ENCODE data around the gene C6orf163. TPM values are rescaled to one million over a fixed set of nuclear protein-coding genes. Genes with fewer than 3 reads are reported as not detected.

The C6orf163 gene
- total and polyA plus RNA-seq, 2 donors (not counting 1 experiment from before 2014, with no cell fraction given), result 0.57 to 10.0 TPM

GRCh38 chr6:87407901-87408720 lies 63.5 kb downstream of the C6orf163 start, which contains the start of gene CFAP206:
CFAP206 (plus strand) TSS chr6:87407972; CDS start chr6:87409840, 1,868 bp downstream.
- Histone ChIP-seq H3K27ac (ENCODE audit: low read length in 2 of 2) (peak within 1 kb of the TSS; percentile 57 to 81), H3K9ac (ENCODE audit: low read length) (peak within 1 kb of the TSS; percentile 93), H3K4me3 (ENCODE audit: control extremely low read depth in 1 of 5, extremely low read depth in 1 of 5, insufficient read depth in 1 of 5, low read depth in 2 of 5, low read length in 4 of 5) (peak within 1 kb of the TSS; percentile 83 to 98 (median 94)), H3K4me1 (ENCODE audit: control insufficient read depth in 2 of 2, insufficient read depth in 2 of 2, low read length in 2 of 2) (peaks cover 4 to 10% of the 10 kb centered on the region in 2 donors), H2AFZ (ENCODE audit: insufficient read depth, low read depth, low read length, poor library complexity, severe bottlenecking) (peak within 1 kb of the TSS; percentile 98), H4K20me1 (ENCODE audit: control insufficient read depth, insufficient read depth, low read length, poor library complexity, severe bottlenecking) (no peaks in the 10 kb centered on the region), H3K27me3 (replicated peaks in 1 of 4; ENCODE audit: control extremely low read depth in 1 of 4, control insufficient read depth in 3 of 4, insufficient read depth in 4 of 4, low read length in 3 of 4) (peaks cover 0 to 7% (median 0%) of the 10 kb centered on the region in 4 experiments), H3K79me2 (ENCODE audit: control insufficient read depth, insufficient read depth, low read length) (no peaks in the 10 kb centered on the region), H3K9me3 (ENCODE audit: control extremely low read depth in 1 of 3, control insufficient read depth in 2 of 3, insufficient read depth in 1 of 3, low read length in 2 of 3) (no peaks in the 10 kb centered on the region), H3K36me3 (replicated peaks in 1 of 2; ENCODE audit: control extremely low read depth in 1 of 2, control insufficient read depth in 1 of 2, extremely low read depth in 1 of 2, insufficient read depth in 2 of 2, low read length in 1 of 2) (no peaks in the 10 kb centered on the region), H3K4me2 (replicated peaks; ENCODE audit: low read depth, low read length, poor library complexity, severe bottlenecking) (peak within 1 kb of the TSS; percentile 84)
- peaks cover 8% of the 10 kb centered on the region for H3K27me3 Mint-ChIP-seq
- intact Hi-C loops (cut with micrococcal nuclease), result loop anchor here (1.0 to 5.0 kb wide), 7 partner anchors 15 to 294 kb away; partner anchors contain the start of genes AKIRIN2, RARS2, SLC35A1 and SMIM8
- H3K4me1 Mint-ChIP-seq, result peaks cover 9% of the 10 kb centered on the region
- no peaks in the 10 kb centered on the region for H3K9me3 Mint-ChIP-seq (ENCODE audit: insufficient read depth)
- H3K4me3 Mint-ChIP-seq, result peak within 1 kb of the TSS; percentile 91
- WGBS (ENCODE audit: insufficient coverage), result under 1% methylated on average over 65 of the region's 82 CpGs
- ATAC-seq (ENCODE audit: low read depth) (peak; percentile 75), DNase-seq (peak; percentile 91)
- H3K27ac Mint-ChIP-seq, result peak within 1 kb of the TSS; percentile 86
- POLR2A ChIA-PET, result interaction anchor here (0.7 to 1.0 kb wide), 4 partner anchors 86 to 349 kb away, joined by 3 to 4 read pairs (median 3); no protein-coding TSS in a partner anchor
- CTCF ChIA-PET, result interaction anchor here (0.8 to 1.6 kb wide), 5 partner anchors 15 to 1462 kb away, joined by 3 to 6 read pairs (median 5); no protein-coding TSS in a partner anchor
- TF ChIP-seq CTCF (IDR thresholded peaks at IDR 0.05) (no peak), EZH2 (IDR thresholded peaks at IDR 0.05; ENCODE audit: borderline replicate concordance, insufficient read depth, low read depth, low read length, poor library complexity, severe bottlenecking) (no peak)

Measured in B cell (primary cell).